NCI-H1092 treated with DMSO at 0.1 percent for 48 hours (cell line): Measurements from ENCODE around the gene BBOX1.
"Not testable (repeated sequence)": the region's sequence is repeated elsewhere in the genome, so short reads cannot be mapped to it uniquely, and the experiment has no call there.

Experiments used
- DNase-seq: peaks from one replicate; lab custom pipeline; 2025; lab: John Stamatoyannopoulos, UW

BBOX1 gene, protein sequence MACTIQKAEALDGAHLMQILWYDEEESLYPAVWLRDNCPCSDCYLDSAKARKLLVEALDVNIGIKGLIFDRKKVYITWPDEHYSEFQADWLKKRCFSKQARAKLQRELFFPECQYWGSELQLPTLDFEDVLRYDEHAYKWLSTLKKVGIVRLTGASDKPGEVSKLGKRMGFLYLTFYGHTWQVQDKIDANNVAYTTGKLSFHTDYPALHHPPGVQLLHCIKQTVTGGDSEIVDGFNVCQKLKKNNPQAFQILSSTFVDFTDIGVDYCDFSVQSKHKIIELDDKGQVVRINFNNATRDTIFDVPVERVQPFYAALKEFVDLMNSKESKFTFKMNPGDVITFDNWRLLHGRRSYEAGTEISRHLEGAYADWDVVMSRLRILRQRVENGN

DNA sequence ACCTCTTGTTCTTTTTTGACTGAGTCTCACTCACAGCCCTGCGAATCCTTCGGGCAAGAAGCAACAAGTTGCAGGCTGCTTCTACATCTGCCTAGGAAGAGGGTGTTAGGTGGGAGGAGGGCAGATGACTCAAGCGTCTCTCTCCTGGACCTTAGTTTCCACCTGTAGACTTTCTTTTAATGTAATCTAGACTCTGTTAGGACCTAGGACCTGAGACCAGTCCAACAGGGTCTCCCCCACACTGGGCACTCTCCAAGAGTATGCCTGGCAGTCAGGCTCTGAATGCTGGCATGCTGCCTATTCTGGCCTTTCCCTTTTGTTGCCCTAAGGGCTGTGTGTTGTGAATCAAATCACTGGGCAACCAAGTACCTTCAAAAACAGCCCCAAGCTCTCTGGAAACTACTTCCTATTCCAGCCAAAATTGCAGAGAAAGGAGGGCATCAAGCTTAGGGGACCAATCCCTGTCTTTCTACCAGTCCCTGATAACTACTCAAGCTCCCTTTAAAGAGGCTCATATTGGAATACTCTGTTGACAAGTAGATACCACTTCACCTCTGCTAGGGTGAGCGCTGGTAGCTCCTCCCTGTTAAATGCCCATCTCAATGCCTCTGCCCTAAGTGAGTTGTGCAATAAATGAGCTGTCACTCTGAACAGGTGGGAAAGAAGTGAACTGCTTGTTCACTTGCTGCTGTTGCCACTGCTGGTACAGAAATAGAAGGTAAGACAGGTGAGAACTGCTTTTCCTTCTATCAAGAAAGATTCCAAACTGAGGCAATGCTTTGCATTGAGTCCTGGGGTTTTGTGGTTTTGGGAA lies at the start of gene BBOX1:
Gene BBOX1 (plus strand): TSS at position 514 of the 814 bp plus-strand sequence. CDS start 14,616 bp downstream, outside the sequence.
- no peak for DNase-seq

DNA sequence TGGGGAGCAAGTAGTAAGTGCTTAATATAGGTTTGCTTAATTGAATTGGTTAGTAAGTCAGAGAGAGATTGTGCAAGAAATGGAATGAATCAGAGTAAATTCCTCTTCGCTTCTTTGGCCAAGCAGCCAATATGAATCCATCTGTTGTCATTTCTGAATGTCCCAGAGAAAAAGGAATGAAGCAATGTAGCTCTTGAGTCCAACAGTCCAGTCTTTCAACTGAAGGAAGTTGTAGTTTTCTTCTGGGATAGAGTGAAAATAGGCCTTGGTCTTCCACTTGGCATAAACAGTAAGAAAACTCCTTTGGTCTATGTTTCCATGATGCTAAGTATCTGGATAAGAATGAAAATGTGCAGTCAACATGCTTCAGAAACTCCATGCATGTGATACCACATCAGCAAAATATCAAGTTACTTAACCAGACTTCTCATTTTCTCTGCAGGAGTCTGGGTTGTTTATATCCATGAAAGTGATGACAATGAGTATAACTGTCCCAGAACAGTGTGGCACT lies 48.5 kb upstream of the BBOX1 start:
- no peak for DNase-seq

DNA sequence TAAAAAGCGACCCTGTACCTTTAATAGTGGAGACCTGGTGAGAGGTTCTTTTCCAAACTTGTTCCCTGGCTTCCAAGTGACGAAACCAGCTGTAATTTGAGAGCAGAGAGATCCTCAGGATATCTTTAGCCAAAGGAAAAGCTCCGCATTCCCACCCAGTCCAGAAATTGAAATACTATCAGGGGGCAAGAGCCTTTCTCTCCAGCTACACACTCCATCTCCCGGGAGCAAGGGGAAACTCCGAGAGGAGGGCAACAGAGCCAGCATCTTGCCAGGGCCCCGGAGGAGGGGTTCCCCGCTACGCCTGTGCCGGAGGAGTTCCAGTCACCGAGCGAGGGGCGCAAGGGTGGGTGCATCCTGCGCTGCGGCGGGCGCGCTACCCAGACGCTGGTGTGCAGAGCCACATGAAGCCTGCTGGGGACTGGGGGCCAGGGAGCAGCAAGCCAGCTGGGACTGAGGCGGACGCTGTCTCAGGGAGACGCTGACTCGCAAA lies 46.6 kb upstream of the BBOX1 start, which contains the start of gene FIBIN:
Gene FIBIN (plus strand): TSS at position 148 of the 493 bp plus-strand sequence. CDS start 415 bp downstream, outside the sequence.
- DNase-seq: no peak

DNA sequence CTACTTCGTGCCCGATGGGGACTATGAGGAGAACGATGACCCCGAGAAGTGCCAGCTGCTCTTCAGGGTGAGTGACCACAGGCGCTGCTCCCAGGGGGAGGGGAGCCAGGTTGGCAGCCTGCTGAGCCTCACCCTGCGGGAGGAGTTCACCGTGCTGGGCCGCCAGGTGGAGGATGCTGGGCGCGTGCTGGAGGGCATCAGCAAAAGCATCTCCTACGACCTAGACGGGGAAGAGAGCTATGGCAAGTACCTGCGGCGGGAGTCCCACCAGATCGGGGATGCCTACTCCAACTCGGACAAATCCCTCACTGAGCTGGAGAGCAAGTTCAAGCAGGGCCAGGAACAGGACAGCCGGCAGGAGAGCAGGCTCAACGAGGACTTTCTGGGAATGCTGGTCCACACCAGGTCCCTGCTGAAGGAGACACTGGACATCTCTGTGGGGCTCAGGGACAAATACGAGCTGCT lies 46.0 kb upstream of the BBOX1 start:
- no peak for DNase-seq

DNA sequence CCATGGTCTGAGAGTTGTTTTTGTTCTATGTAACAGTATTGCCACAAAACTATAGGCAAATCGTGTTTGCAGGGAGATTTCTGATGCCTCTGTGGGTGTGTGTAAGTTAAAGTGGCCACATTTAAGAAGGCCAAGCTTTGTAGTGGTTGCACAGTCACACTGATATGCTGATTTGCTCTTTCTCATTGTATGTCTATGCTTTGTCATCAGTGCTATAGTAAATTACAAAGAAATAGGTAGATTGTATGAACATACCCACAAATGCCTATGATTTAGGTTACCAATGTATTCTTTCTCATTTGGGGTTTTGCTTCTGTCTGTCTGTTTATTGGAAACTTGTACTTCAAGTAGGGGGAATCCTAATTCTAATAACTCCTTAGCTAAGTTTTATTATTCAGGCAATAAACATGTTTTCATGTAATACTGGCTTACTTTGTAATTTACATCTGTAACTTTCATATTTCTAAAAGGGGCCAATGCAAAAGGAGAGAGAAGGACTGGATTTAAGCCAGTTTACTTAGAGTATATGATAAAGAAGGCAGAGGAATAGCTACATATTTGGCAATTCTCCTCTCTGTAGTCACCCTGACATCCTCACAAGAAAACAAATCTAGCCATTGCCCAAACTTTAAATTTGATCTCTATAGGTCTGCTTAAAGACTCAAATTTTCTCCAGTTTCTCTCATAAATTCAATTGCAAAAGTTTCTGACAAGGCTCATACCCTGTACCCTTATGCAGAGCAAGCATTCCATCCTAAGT lies 44.7 kb upstream of the BBOX1 start:
- DNase-seq: no peak

DNA sequence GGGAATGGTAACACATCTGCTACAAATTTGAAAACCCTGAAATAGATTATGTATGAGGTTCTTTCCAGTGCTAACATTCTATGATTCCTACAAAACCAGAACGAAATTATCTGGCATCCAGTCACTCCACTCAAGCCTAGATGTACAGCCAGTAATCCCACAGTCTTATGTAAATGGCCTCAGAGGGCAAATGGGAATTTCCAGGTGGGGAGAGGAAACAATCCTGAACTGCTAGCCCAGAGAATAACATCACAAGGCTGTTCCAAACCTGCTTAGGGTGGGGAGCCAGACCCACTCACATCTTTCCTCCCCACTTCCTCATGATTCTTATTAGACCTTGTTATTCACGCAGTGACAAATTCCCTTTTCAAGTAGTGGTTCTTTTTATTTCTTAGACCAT lies 43.2 kb upstream of the BBOX1 start:
- DNase-seq: no peak

DNA sequence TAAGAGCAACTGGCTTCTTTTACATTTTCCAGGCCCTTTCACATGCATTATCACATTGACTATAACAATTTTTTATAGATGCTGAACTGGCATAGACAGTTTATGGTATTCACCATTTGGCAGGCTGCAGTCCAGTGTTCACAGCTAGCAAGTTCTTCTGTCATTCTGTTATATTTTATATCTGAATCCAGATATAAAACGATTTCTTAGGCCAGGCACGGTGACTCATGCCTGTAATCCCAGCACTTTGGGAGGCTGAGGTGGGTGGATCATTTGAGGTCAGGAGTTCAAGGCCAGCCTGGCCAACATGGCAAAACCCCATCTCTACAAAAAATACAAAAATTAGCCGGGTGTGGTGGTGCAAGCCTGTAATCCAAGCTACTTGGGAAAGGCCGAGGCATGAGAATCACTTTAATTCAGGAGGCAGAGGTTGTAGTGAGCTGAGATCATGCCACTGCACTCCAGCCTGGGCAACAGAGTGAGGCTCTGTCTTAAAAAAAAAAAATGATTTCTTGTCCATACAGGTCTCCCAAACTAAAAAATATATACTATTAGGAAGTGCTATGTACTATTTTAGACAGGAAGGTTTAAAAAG lies 39.4 kb upstream of the BBOX1 start:
- DNase-seq: not testable (repeated sequence)

DNA sequence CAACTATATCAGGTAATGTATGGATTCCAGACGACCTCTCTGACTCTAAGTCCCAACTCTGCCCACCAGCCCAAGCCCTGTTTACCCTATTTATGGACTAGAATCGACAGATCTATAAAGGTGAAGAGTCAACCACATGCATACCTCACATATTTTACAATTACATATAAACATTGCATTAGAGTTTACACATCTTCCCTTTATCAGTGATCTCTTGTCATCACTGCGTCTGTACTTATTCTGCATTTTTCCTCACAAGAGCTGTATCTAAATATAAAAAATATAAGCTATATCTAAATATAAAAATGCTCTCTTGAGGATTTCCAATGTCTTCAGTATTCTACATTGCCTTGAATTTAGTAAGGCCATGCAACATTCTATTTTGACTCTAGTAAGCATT lies 38.2 kb upstream of the BBOX1 start:
- DNase-seq: no peak

DNA sequence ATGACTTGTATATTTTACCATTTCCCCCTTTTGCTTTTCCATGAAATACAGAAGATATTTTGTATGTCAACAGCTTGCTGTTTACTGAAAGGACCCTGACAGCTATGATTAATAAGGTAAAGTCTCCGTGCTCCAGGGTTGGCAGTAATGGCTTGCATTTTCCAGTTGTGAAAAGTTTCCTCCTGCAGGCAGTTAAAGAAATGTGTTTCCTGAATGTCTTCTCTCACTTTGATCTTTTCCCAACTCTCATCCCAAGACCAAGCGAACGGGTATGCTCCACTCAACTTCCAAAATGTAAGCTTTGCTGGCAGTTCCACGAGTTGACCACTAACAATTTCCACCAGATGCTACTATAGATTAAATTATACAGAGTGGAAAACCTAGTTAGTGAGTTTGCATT lies 37.8 kb upstream of the BBOX1 start:
- no peak for DNase-seq

DNA sequence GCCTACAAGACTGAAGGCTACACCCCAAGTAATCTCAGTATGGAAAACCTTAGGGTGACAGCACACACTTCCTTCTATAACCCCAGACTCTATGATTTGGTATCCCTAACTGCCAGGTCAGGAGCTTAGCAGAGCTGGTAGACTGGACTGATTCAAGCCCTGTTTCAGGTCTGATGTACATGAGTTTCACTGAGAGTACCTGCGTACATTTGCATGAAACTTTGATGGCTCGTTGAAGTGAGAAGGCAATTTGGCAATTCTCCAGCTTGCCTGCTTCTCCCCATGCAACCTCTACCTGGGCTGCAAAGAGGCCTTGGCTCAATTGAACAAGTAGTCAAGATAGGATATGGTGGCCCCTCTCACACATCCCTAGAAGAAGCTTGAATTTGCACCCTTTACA lies 36.5 kb upstream of the BBOX1 start:
- DNase-seq: no peak

DNA sequence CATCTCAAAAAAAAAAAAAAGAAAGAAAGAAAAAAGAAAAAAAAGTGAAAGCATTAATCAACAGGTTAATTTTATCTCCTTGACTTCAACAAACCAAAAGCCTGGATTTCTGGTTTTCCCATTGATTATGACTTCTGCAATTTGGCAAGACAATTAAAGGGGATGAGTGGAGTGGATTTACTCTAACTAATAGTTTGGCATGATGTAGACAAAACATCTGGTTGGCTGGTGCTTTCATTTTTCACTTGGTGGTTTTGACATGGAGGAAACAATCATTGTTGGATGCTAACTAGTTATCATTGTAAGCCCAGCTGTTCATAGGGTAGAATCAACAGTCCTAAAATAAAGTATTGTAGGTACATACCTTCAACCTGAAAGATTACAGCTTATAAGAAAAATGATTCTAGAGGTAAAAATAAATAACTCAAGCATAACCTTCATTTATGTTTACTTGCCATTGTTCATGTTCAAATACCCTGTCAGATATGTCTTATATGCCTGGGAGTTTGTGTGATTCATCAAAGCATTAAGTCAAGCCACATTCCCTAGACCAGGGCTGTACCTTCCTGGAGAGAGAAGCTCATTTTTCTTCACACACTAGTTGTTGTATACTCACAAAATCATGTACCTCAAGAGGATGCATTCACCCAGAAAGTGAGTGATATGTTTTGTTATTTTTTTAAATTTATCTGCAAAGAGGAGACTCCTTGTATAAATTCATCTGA lies 31.6 kb upstream of the BBOX1 start:
- DNase-seq: no peak

DNA sequence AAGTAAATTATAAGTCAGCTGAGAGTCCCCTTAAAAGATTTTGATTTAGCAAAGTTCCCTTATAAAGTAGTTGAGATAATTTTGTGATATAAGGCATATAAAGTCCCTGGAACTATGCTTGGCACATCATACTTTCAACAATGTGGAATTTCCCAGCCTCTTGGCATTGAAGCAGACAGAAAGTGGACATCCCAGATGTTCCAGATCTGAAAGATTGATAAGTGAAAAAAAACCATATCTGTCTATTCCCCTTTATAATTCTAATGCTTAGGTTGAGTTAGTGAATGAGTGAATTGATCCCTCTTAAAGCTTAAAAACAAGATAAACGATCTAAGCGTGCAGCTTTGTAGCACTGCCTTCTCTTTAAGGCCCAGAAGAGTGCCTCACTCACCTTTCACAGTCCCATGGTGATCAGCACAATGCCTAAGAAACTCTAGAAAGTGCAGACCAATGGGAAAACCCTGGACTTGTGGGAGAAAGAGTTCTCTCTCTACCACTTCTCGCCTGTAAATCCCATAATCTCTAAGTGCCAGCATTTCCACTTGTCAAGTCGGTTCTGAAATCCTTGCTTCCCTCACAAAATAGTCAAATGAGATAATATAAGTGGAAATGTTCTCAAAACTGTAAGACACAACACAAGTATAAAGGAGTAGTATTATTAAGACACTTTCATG lies 28.9 kb upstream of the BBOX1 start:
- DNase-seq: no peak

DNA sequence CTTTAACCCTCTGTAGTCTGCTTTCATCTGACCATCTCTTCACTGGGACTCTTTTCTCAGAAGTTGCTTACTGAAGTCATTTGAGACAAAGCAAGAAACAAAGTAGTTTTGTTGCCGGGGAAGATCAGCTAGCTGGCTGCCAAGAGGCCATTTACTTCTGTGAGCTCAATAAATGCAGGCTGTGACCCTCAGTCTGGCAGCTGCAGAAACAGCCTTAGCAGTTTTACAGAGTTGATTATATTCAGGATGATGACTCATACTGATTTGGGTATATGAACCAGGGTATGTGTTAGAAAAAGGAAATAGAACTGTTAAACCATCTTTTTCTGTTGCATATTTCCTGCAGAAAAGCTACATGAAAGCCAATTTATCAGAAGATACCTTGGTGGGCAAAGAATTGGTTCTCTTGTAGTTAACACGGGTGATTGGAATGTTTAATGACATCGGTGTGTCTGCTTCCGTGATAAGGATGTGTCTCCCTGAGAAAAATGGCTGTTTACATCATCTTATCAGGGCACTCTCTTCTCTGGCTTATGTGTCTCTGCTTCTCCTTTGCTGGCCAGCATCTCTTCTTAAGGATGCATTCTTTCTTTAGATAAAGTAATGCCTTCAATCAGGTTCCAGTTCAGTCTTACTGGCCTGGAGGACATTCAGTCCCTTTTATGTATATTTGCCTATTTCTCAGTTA lies 28.2 kb upstream of the BBOX1 start:
- DNase-seq: no peak

DNA sequence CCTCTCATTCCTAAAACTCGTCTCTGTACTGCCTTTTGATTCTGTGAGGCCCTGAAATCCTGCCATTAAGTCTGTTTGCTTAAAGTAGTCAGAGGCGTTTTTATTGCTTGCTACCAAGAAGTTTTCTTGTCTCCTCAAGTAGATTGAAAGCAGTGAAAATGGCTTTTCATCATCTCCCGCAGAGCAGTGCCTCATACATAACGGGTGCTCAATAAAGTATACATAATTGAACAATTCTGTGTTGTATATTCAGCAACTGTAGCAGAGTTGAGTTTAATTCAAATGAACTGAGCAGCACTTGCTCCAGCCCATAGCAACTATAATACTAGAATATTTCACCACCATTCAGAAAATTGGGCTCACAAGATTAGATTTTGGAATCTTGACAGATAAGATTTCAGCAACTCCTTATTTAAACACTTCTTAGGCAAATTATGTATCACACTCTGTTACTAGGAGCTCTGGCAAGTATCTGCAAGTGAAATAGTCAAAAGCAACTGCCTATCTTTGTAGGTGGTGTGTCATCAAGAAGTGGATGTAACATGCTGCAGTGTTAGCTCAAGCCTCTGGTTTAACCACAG lies 26.7 kb upstream of the BBOX1 start:
- no peak for DNase-seq

DNA sequence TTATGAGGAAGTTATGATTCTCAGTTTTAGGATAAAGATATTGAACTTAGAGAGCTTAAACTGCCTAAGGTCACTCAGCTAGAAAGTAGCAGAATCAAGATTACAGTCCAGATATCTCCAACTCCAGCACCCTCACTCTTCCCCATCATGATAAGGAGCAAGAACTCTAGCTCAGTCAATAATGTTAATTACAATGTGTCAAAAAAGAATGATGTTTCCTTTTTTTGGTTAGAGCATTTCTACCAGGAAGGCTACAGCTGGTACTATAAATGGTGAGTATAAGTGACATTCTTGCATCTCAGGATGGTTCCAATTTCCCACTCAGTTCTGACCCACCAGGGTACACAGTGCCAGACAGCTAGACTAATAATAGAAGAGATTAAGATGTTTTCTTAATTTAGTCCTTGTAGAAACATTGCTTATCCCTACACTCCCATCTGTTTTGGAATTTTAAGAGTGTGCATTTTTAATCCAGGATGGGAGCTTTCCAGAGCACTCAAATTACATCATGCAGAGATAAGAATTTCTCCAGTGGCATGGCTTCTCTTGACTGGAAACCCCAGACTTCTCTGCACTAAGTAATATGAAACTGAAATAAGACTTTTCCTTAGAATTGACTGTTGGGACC lies 21.6 kb upstream of the BBOX1 start:
- no peak for DNase-seq

DNA sequence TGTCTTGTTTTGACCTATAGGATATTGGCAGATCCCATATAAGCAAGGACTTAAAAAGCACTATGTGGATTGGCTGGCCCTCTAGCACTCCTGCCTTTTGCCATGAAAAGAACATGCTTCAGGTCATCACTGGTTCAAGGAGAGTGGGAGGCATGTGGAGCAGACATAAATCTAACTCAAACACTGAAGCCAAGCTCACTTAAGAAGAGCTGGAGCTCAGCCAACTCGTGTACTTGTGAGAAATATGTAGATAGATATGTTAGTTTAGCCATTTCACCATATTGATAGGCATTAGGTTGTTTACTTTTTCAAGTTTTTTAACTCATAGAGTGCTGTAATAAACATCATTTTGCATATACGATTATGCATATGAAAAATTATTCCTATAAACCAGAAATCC lies 19.9 kb upstream of the BBOX1 start:
- DNase-seq: no peak

DNA sequence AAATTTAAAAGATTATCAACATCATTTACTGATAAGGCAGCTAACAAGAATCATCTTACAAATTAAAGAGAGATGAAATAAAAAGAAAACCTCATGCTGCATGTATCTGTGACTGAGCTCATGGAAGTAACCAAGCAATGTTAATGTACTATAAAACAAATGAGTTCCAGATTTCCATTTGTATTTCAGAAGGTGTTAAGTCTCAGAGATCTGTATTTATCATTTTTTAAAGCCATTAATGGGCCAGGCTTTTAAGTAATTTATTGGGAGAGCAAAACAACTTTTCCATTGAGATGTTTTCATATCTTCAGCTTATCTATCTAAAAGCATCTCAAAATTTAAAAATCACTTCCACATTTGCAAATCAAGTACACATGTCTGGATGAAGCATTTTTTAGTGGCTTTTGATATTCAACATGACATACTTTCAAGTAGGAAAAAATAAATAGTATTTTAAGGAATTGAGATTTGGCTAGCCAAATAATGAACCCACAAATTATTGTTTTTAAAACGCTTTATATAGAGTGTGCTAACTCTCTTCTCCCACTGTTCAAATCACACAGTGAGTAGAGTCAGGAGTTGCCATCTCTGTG lies 17.9 kb upstream of the BBOX1 start:
- no peak for DNase-seq

DNA sequence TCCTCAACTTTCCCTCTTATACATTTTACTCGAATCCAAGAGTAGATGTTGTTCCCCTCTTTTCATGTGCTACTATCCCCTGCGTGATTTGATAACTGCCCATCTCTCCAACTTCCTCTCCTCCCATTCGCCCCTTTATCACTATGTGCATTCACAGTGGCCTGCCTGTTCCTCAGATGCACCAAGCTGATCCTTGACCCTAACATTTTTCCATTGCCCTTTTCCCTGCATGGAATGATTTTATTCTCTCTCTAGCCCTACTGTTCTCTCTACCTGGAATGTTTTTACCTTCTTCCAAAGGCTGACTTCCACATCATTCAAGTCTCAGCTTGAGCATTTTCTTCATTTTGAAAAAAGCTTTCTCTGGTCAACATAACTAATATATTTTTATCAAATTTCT lies 15.8 kb upstream of the BBOX1 start:
- no peak for DNase-seq
